Loucy (cell line): ENCODE results near the gene PDE4C.

ENCODE experiments used
- H2AFZ ChIP-seq: fragments of 200-600 bp; sonication (generic); 2 replicates; pipeline ENCODE4 v1.6.0; 2016; ENCODE audit warnings: antibody characterized with exemption, mild to moderate bottlenecking, low read length, moderate library complexity
- H3F3A ChIP-seq: fragments of 200-600 bp; 2 replicates; pipeline ENCODE4 v1.6.0; 2016; ENCODE audit warnings: antibody characterized with exemption, low read depth, mild to moderate bottlenecking
- H3K27me3 ChIP-seq: fragments of 200-600 bp; sonication (generic); 2 replicates; pipeline ENCODE4 v1.6.1; 2014; ENCODE audit warnings: low read length, mild to moderate bottlenecking; ENCODE audit not compliant: insufficient read depth, poor library complexity, severe bottlenecking
- H3K36me3 ChIP-seq: fragments of 200-600 bp; sonication (generic); 2 replicates; pipeline ENCODE4 v1.6.1; 2016; ENCODE audit warnings: low read length; ENCODE audit not compliant: insufficient read depth
- H3K4me1 ChIP-seq: fragments of 200-600 bp; sonication (generic); 2 replicates; pipeline ENCODE4 v1.5.1; 2014; ENCODE audit warnings: low read length, mild to moderate bottlenecking; ENCODE audit not compliant: insufficient read depth, poor library complexity, severe bottlenecking
- H3K4me2 ChIP-seq: fragments of 200-600 bp; sonication (generic); 2 replicates; pipeline ENCODE4 v1.6.0; 2014; ENCODE audit warnings: antibody characterized with exemption, low read length, low read depth, mild to moderate bottlenecking; ENCODE audit not compliant: poor library complexity, severe bottlenecking
- H3K4me3 ChIP-seq: fragments of 200-600 bp; sonication (generic); 2 replicates; pipeline ENCODE4 v1.5.1; 2014; ENCODE audit warnings: low read length, mild to moderate bottlenecking, mixed read lengths; ENCODE audit not compliant: poor library complexity, severe bottlenecking
- H3K79me2 ChIP-seq: fragments of 200-600 bp; sonication (generic); 2 replicates; pipeline ENCODE4 v1.6.1; 2014; ENCODE audit warnings: low read length; ENCODE audit not compliant: insufficient read depth
- H3K9ac ChIP-seq: fragments of 200-600 bp; sonication (generic); 2 replicates; pipeline ENCODE4 v1.6.0; 2014; ENCODE audit warnings: mild to moderate bottlenecking, low read depth, low read length, moderate library complexity; ENCODE audit not compliant: poor library complexity, severe bottlenecking
- H3K9me2 ChIP-seq: fragments of 200-600 bp; sonication (generic); replicated peaks from 2 replicates; pipeline ENCODE4 v1.6.1; 2016; ENCODE audit warnings: low read depth, low read length, mixed read lengths
- H3K9me3 ChIP-seq: fragments of 200-600 bp; sonication (generic); 2 replicates; pipeline ENCODE4 v1.6.1; 2014; ENCODE audit warnings: mild to moderate bottlenecking, antibody characterized with exemption, low read length, low read depth; ENCODE audit not compliant: insufficient read depth
- H4K20me1 ChIP-seq: fragments of 200-600 bp; sonication (generic); 2 replicates; pipeline ENCODE4 v1.6.0; 2014; ENCODE audit warnings: antibody characterized with exemption, low read length, mild to moderate bottlenecking; ENCODE audit not compliant: insufficient read depth, poor library complexity, severe bottlenecking
- EZH2phosphoT487 ChIP-seq: fragments of 200-600 bp; IDR thresholded peaks from 2 replicates; pipeline ENCODE4 v1.6.1; 2018; ENCODE audit warnings: antibody characterized with exemption, mild to moderate bottlenecking, moderate library complexity, borderline replicate concordance
- TF ChIP-seq, protein P1 (sequence below): fragments of 200-600 bp; sonication (generic); conservative IDR thresholded peaks from 2 replicates; pipeline ENCODE4 v1.5.1; 2014; ENCODE audit warnings: mild to moderate bottlenecking, antibody characterized with exemption, low read length

The PDE4C gene

DNA sequence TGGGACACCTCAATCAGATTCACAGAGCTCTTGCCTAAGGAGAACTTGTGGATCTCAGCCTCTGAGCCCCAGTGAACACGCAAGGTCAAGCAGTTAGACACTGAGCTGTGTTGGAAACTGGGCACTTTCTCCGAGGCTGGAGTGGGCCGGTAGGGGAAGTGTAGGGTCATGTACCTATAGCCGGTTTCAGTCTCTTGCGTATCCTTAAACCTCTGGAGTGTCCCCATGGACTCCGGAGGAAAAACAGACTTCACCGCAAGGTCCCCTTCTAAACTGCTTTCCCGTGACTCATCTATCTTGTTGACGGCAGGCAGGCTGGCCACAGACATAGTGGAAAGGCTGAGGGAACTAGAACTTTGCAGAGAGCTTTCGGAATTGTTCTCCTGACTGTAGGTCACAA lies 36.7 kb upstream of the PDE4C start:
- H2AFZ ChIP-seq: no peak overlapping the region
- H3K9ac ChIP-seq: no peak overlapping the region
- TF ChIP-seq EZH2phosphoT487: no peak
- TF ChIP-seq, protein P1, sequence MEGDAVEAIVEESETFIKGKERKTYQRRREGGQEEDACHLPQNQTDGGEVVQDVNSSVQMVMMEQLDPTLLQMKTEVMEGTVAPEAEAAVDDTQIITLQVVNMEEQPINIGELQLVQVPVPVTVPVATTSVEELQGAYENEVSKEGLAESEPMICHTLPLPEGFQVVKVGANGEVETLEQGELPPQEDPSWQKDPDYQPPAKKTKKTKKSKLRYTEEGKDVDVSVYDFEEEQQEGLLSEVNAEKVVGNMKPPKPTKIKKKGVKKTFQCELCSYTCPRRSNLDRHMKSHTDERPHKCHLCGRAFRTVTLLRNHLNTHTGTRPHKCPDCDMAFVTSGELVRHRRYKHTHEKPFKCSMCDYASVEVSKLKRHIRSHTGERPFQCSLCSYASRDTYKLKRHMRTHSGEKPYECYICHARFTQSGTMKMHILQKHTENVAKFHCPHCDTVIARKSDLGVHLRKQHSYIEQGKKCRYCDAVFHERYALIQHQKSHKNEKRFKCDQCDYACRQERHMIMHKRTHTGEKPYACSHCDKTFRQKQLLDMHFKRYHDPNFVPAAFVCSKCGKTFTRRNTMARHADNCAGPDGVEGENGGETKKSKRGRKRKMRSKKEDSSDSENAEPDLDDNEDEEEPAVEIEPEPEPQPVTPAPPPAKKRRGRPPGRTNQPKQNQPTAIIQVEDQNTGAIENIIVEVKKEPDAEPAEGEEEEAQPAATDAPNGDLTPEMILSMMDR: no peak
- H4K20me1 ChIP-seq: no peaks in the 10 kb centered on the region
- H3K4me2 ChIP-seq: no peak overlapping the region
- H3K79me2 ChIP-seq: no peaks in the 10 kb centered on the region
- H3K36me3 ChIP-seq: no peaks in the 10 kb centered on the region
- no peaks in the 10 kb centered on the region for H3K9me2 ChIP-seq
- no peaks in the 10 kb centered on the region for H3K27me3 ChIP-seq
- H3K9me3 ChIP-seq: no peaks in the 10 kb centered on the region
- H3K4me1 ChIP-seq: peaks cover 14% of the 10 kb centered on the region
- no peaks in the 10 kb centered on the region for H3F3A ChIP-seq
- no peak overlapping the region for H3K4me3 ChIP-seq

DNA sequence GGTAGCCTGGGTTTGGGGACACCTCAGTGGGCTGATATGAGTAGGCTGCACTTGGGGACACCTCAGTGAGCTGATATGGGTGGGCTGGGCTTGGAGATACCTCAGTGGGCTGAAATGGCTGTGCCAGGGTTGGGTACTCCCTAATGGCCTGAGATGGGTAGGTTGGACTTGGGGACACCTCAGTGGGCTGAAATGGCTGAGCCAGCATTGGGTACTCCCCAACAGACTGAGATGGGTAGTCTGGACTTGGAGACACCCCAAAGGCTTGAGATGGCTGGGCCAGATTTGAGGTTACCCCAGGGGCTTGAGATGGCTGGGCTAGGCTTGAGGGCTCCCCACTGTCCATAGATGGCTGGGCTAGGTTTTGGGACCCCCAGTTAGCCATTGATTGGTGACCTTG lies 35.9 kb upstream of the PDE4C start:
- H4K20me1 ChIP-seq: no peaks in the 10 kb centered on the region
- no peaks in the 10 kb centered on the region for H3K27me3 ChIP-seq
- H3K36me3 ChIP-seq: no peaks in the 10 kb centered on the region
- H2AFZ ChIP-seq: no peak overlapping the region
- no peak overlapping the region for H3K9ac ChIP-seq
- no peak overlapping the region for H3K4me2 ChIP-seq
- no peak for TF ChIP-seq EZH2phosphoT487
- TF ChIP-seq, protein P1: no peak
- no peaks in the 10 kb centered on the region for H3K9me2 ChIP-seq
- H3K9me3 ChIP-seq: no peaks in the 10 kb centered on the region
- peaks cover 14% of the 10 kb centered on the region for H3K4me1 ChIP-seq
- H3K79me2 ChIP-seq: no peaks in the 10 kb centered on the region
- no peak overlapping the region for H3K4me3 ChIP-seq
- no peaks in the 10 kb centered on the region for H3F3A ChIP-seq

DNA sequence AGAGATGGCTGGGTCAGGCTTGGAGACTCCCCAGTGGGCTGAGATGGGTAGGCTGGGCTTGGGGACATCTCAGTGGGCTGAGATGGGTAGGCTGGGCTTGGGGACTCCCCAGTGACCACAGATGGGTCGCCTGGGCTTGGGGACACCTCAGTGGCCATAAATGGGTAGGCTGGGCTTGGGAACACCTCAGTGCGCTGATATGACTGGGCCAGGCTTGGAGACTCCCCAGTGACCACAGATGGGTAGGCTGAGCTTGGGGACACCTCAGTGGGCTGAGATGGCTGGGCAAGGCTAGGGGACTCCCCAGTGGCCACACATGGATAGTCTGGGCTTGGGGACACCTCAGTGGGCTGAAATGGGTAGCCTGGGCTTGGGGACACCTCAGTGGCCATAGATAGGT lies 35.2 kb upstream of the PDE4C start:
- no peaks in the 10 kb centered on the region for H3K27me3 ChIP-seq
- H3K4me2 ChIP-seq: no peak overlapping the region
- TF ChIP-seq EZH2phosphoT487: no peak
- TF ChIP-seq, protein P1: no peak

More for the DNA sequence above, 35.2 kb upstream of the PDE4C start:
- no peaks in the 10 kb centered on the region for H3K9me3 ChIP-seq
- no peaks in the 10 kb centered on the region for H3K9me2 ChIP-seq
- H3K36me3 ChIP-seq: no peaks in the 10 kb centered on the region
- no peaks in the 10 kb centered on the region for H3F3A ChIP-seq
- H3K9ac ChIP-seq: no peak overlapping the region
- no peak overlapping the region for H3K4me3 ChIP-seq
- H4K20me1 ChIP-seq: no peaks in the 10 kb centered on the region
- no peaks in the 10 kb centered on the region for H3K79me2 ChIP-seq
- peaks cover 14% of the 10 kb centered on the region for H3K4me1 ChIP-seq
- no peak overlapping the region for H2AFZ ChIP-seq
